Common myeloid progenitor, CD34-positive (primary cell): ENCODE data around the gene CRELD2.

ENCODE experiments used
- CTCF ChIA-PET: fragments of 350-600 bp; sonication (Branson Sonifier 250); formaldehyde crosslinking; loops from one replicate; lab custom pipeline; 2021; ENCODE audit warnings: antibody characterized with exemption; lab: Charles Lee
- POLR2A ChIA-PET: fragments of 350-600 bp; sonication (Branson Sonifier 250); formaldehyde crosslinking; loops from one replicate; lab custom pipeline; 2021; ENCODE audit warnings: antibody characterized with exemption; lab: Charles Lee
- DNase-seq, 3 donors: peaks; one replicate each; pipeline versions ENCODE4 v3.0.0 to v3.0.0-alpha.2; 2013
- H3K27ac ChIP-seq, 2 experiments: 1 replicate in 1 of 2; 2 replicates in 1 of 2; pipeline ENCODE4 v1.7.0; 2013; ENCODE audit warnings: inconsistent platforms in 2 of 2, low read length in 2 of 2, mild to moderate bottlenecking in 2 of 2, low read depth in 1 of 2, moderate library complexity in 1 of 2; ENCODE audit not compliant: severe bottlenecking in 2 of 2, insufficient read depth in 1 of 2, poor library complexity in 1 of 2
- H3K27me3 ChIP-seq, 5 experiments: replicated peaks in 2 of 5; 1 replicate in 3 of 5; 2 replicates in 2 of 5; pipeline versions ENCODE4 v1.6.1 to v1.7.0; 2013; ENCODE audit warnings: low read length in 4 of 5, mild to moderate bottlenecking in 2 of 5, moderate library complexity in 2 of 5, inconsistent platforms in 1 of 5; ENCODE audit not compliant: insufficient read depth in 5 of 5, control insufficient read depth in 4 of 5
- H3K36me3 ChIP-seq, 4 experiments: 1 replicate in 2 of 4; 2 replicates in 2 of 4; pipeline versions ENCODE4 v1.6.1 to v1.7.0; 2013; ENCODE audit warnings: low read length in 3 of 4, control low read depth in 1 of 4, mild to moderate bottlenecking in 1 of 4; ENCODE audit not compliant: control insufficient read depth in 4 of 4, insufficient read depth in 4 of 4
- H3K4me1 ChIP-seq, 4 experiments: 1 replicate in 3 of 4; 2 replicates in 1 of 4; pipeline versions ENCODE4 v1.6.1 to v1.7.1; 2013; ENCODE audit warnings: low read length in 3 of 4, mild to moderate bottlenecking in 3 of 4, control low read depth in 1 of 4, inconsistent platforms in 1 of 4, moderate library complexity in 1 of 4; ENCODE audit not compliant: control insufficient read depth in 4 of 4, insufficient read depth in 4 of 4; ENCODE audit errors: control extremely low read depth in 1 of 4
- H3K4me3 ChIP-seq, 7 experiments: 1 replicate in 4 of 7; 2 replicates in 3 of 7; pipeline versions ENCODE4 v1.5.1 to v1.7.0; 2013; ENCODE audit warnings: mild to moderate bottlenecking in 7 of 7, low read length in 6 of 7, moderate library complexity in 6 of 7, inconsistent platforms in 2 of 7, low read depth in 2 of 7, control low read depth in 1 of 7; ENCODE audit not compliant: insufficient read depth in 4 of 7, control insufficient read depth in 1 of 7; ENCODE audit errors: extremely low read depth in 1 of 7
- H3K9me3 ChIP-seq, 5 experiments: 1 replicate in 4 of 5; 2 replicates in 1 of 5; pipeline versions ENCODE4 v1.6.1 to v1.7.1; 2013; ENCODE audit warnings: low read length in 4 of 5, mild to moderate bottlenecking in 2 of 5, inconsistent platforms in 1 of 5, low read depth in 1 of 5, moderate library complexity in 1 of 5; ENCODE audit not compliant: control insufficient read depth in 4 of 5, insufficient read depth in 2 of 5; ENCODE audit errors: control extremely low read depth in 1 of 5
- WGBS: methylation state at CpG from one replicate; pipeline ENCODE4 v1.1.5; 2013; ENCODE audit not compliant: insufficient coverage; 5-methylcytosine and 5-hydroxymethylcytosine counted together

The CRELD2 gene

GRCh38 chr22:49933236-49934159 lies 15.1 kb downstream of the CRELD2 start:
- WGBS, result 86% methylated on average over 27 of the region's 27 CpGs
- Histone ChIP-seq H3K36me3 (no peaks in the 10 kb centered on the region), H3K4me1 (peaks cover 8 to 78% (median 73%) of the 10 kb centered on the region in 4 experiments), H3K4me3 (peak overlapping the region in 5 of 7 experiments; percentile 62 to 83 (median 75)), H3K27me3 (no peaks in the 10 kb centered on the region), H3K9me3 (no peaks in the 10 kb centered on the region), H3K27ac (peak overlapping the region; percentile 72 to 90)
- ChIA-PET CTCF (interaction anchor here (1.1 to 5.3 kb wide), 8 partner anchors 28 to 97 kb away, joined by 3 to 47 read pairs (median 6); no protein-coding TSS in a partner anchor), POLR2A (interaction anchor here (0.6 to 2.3 kb wide), 8 partner anchors 8 to 49 kb away, joined by 3 to 13 read pairs (median 4); partner anchors contain the start of gene PIM3)
- no peak for DNase-seq

GRCh38 chr22:49934160-49934890 lies 15.9 kb downstream of the CRELD2 start:
- peak; percentile 65 to 91 (median 86) for DNase-seq
- no peaks in the 10 kb centered on the region for H3K27me3 ChIP-seq
- ChIA-PET CTCF (interaction anchor here (1.2 to 5.3 kb wide), 6 partner anchors 33 to 90 kb away, joined by 3 to 47 read pairs (median 6); no protein-coding TSS in a partner anchor), POLR2A (interaction anchor here (0.6 to 2.3 kb wide), 7 partner anchors 9 to 49 kb away, joined by 3 to 13 read pairs (median 4); partner anchors contain the start of gene PIM3)
- peaks cover 8 to 77% (median 71%) of the 10 kb centered on the region in 4 experiments for H3K4me1 ChIP-seq
- H3K27ac ChIP-seq, result peak overlapping the region; percentile 72 to 90
- H3K9me3 ChIP-seq, result no peaks in the 10 kb centered on the region
- H3K4me3 ChIP-seq, result peak overlapping the region; percentile 45 to 83 (median 72)
- no peaks in the 10 kb centered on the region for H3K36me3 ChIP-seq
- 31% methylated on average over 13 of the region's 24 CpGs for WGBS

GRCh38 chr22:49934891-49935557 lies 16.6 kb downstream of the CRELD2 start:
- H3K36me3 ChIP-seq, result no peaks in the 10 kb centered on the region
- H3K27me3 ChIP-seq, result no peaks in the 10 kb centered on the region
- H3K9me3 ChIP-seq, result no peaks in the 10 kb centered on the region
- CTCF ChIA-PET, result no interaction called here
- H3K27ac ChIP-seq, result peak overlapping the region; percentile 72 to 90
- WGBS, result 0% methylated on average over 17 of the region's 56 CpGs
- peak overlapping the region; percentile 45 to 83 (median 72) for H3K4me3 ChIP-seq
- H3K4me1 ChIP-seq, result peaks cover 8 to 72% (median 66%) of the 10 kb centered on the region in 4 experiments
- DNase-seq, result peak; percentile 82 to 94 (median 93)
- POLR2A ChIA-PET, result interaction anchor here (3.2 kb wide), 1 partner anchor 26 kb away, joined by 51 read pairs; the partner anchor contains the start of gene PIM3

- Histone ChIP-seq H3K9me3 (no peaks in the 10 kb centered on the region), H3K27ac (no peak overlapping the region), H3K27me3 (no peaks in the 10 kb centered on the region), H3K4me3 (peak overlapping the region in 1 of 7 experiments; percentile 63), H3K4me1 (peaks cover 8 to 67% (median 61%) of the 10 kb centered on the region in 4 experiments), H3K36me3 (no peaks in the 10 kb centered on the region)
- ChIA-PET CTCF (interaction anchor here (0.8 to 2.0 kb wide), 5 partner anchors 14 to 58 kb away, joined by 3 to 5 read pairs (median 4); partner anchors contain the start of gene PIM3), POLR2A (interaction anchor here (0.7 to 3.2 kb wide), 6 partner anchors 21 to 213 kb away, joined by 3 to 51 read pairs (median 5); partner anchors contain the start of gene PIM3)
- peak in 2 of 3 donors; percentile 71 to 87 for DNase-seq
- WGBS, result no CpG with 5 or more reads among the region's 16 CpGs
These were observed 17.1 kb downstream of the CRELD2 start for GRCh38 chr22:49935561-49935960.

- CTCF ChIA-PET, result interaction anchor here (0.8 to 2.0 kb wide), 8 partner anchors 10 to 129 kb away, joined by 3 to 6 read pairs (median 4); partner anchors contain the start of gene PIM3
These were observed 17.9 kb downstream of the CRELD2 start for GRCh38 chr22:49936018-49936972.

More at GRCh38 chr22:49936018-49936972, 17.9 kb downstream of the CRELD2 start:
- Histone ChIP-seq H3K27me3 (no peaks in the 10 kb centered on the region), H3K36me3 (no peaks in the 10 kb centered on the region), H3K9me3 (peaks cover 0 to 4% (median 0%) of the 10 kb centered on the region in 5 experiments), H3K27ac (peak overlapping the region; percentile 44 to 82), H3K4me3 (peak overlapping the region in 6 of 7 experiments; percentile 32 to 63 (median 43)), H3K4me1 (peaks cover 6 to 60% (median 54%) of the 10 kb centered on the region in 4 experiments)
- 2% methylated on average over 41 of the region's 52 CpGs for WGBS
- POLR2A ChIA-PET, result interaction anchor here (0.5 to 3.2 kb wide), 9 partner anchors 18 to 284 kb away, joined by 3 to 51 read pairs (median 6); partner anchors contain the start of gene PIM3
- DNase-seq, result peak; percentile 94 to 98 (median 98)
